ENCODE data around the gene MORN1.

- TF ChIP-seq CTCF (IDR thresholded peaks at IDR 0.05) (no peak), EP300 (IDR thresholded peaks at IDR 0.05) (no peak), POLR2AphosphoS5 (IDR thresholded peaks at IDR 0.05) (no peak)
Observed at GRCh38 chr1:2428490-2428889, 37.1 kb upstream of the MORN1 start.

All from gastroesophageal sphincter (tissue), 3 donors.